Hepatocyte (in vitro differentiated cells): ENCODE data around the gene TXNDC11.
"Not testable (repeated sequence)": the region's sequence is repeated elsewhere in the genome, so short reads cannot be mapped to it uniquely, and the experiment has no call there.

Source experiments
- CTCF ChIP-seq: fragments of 200-600 bp; sonication (generic); IDR thresholded peaks from 2 replicates; pipeline ENCODE4 v1.5.1; 2016; ENCODE audit warnings: antibody characterized with exemption, mild to moderate bottlenecking; ENCODE audit not compliant: poor library complexity
- EZH2phosphoT487 ChIP-seq: fragments of 200-600 bp; sonication (generic); IDR thresholded peaks from one replicate; pipeline ENCODE4 v1.6.1; 2018; ENCODE audit warnings: antibody characterized with exemption, mild to moderate bottlenecking, low read depth, moderate library complexity; ENCODE audit not compliant: unreplicated experiment, severe bottlenecking

GRCh38 chr16:11784980-11785599, 42.4 kb upstream of the TXNDC11 start:
- not testable (repeated sequence) for TF ChIP-seq CTCF, EZH2phosphoT487
